Osteoblast (primary cell): ENCODE measurements around the gene GARIN3. TPM values are rescaled to one million over a fixed set of nuclear protein-coding genes. Genes with fewer than 3 reads are reported as not detected.
"Not testable (repeated sequence)": the region's sequence is repeated elsewhere in the genome, so short reads cannot be mapped to it uniquely, and the experiment has no call there.

Source experiments
- DNase-seq: peaks from one replicate; pipeline ENCODE4 v3.0.0; 2011; ENCODE audit warnings: low spot score, mixed read lengths; ENCODE audit not compliant: insufficient read length; ENCODE audit errors: missing footprints
- H2AFZ ChIP-seq: 2 replicates; pipeline ENCODE4 v1.6.0; 2011; ENCODE audit warnings: mild to moderate bottlenecking, low read length
- H3K27ac ChIP-seq: 2 replicates; pipeline ENCODE4 v1.5.1; 2011; ENCODE audit warnings: mild to moderate bottlenecking, low read depth, low read length, moderate library complexity
- H3K27me3 ChIP-seq: 2 replicates; pipeline ENCODE4 v1.6.0; 2012; ENCODE audit warnings: mild to moderate bottlenecking, control low read depth, inconsistent platforms, low read length, moderate library complexity; ENCODE audit not compliant: insufficient read depth
- H3K36me3 ChIP-seq: 2 replicates; pipeline ENCODE4 v1.5.1; 2011; ENCODE audit warnings: mild to moderate bottlenecking, low read length, control low read depth, moderate library complexity; ENCODE audit not compliant: insufficient read depth
- H3K4me1 ChIP-seq: 2 replicates; pipeline ENCODE4 v1.5.1; 2011; ENCODE audit warnings: mild to moderate bottlenecking, low read length, control low read depth, moderate library complexity; ENCODE audit not compliant: insufficient read depth
- H3K4me2 ChIP-seq: 2 replicates; pipeline ENCODE4 v1.6.0; 2011; ENCODE audit warnings: mild to moderate bottlenecking, low read length; ENCODE audit not compliant: insufficient read depth
- H3K4me3 ChIP-seq: fragments of 200-600 bp; sonication (generic); 3 replicates; pipeline ENCODE4 v1.5.1; 2012; ENCODE audit warnings: mild to moderate bottlenecking, low read length, inconsistent platforms; ENCODE audit not compliant: insufficient read depth
- H3K79me2 ChIP-seq: 2 replicates; pipeline ENCODE4 v1.6.0; 2012; ENCODE audit warnings: mild to moderate bottlenecking, low read length, control low read depth, inconsistent platforms; ENCODE audit not compliant: insufficient read depth
- H3K9me3 ChIP-seq: 2 replicates; pipeline ENCODE4 v1.5.1; 2011; ENCODE audit warnings: low read depth, low read length, control low read depth
- H4K20me1 ChIP-seq: 2 replicates; pipeline ENCODE4 v1.6.0; 2012; ENCODE audit warnings: mild to moderate bottlenecking, low read length, control low read depth; ENCODE audit not compliant: insufficient read depth
- CTCF ChIP-seq: IDR thresholded peaks from 2 replicates; pipeline ENCODE4 v1.5.1; 2011; ENCODE audit warnings: mild to moderate bottlenecking, low read depth, low read length, moderate library complexity; ENCODE audit errors: extremely low read depth
- total RNA-seq: library from RNA; depleted of rRNA; stranded (reverse); fragments of >200 nt; gene quantifications from 2 replicates; pipeline ENCODE4 v1.2.3, GENCODE V29; 2012

The GARIN3 gene
- total RNA-seq, 1 donor = not detected

GRCh38 chr5:157189223-157189622 is 23.2 kb upstream of the GARIN3 start:
- peaks cover 1% of the 10 kb centered on the region for H3K27me3 ChIP-seq
- DNase-seq = no peak
- H3K9me3 ChIP-seq = no peaks in the 10 kb centered on the region
- H2AFZ ChIP-seq = no peak overlapping the region
- H3K79me2 ChIP-seq = no peaks in the 10 kb centered on the region
- H3K27ac ChIP-seq = no peak overlapping the region
- H3K36me3 ChIP-seq = no peaks in the 10 kb centered on the region
- H3K4me3 ChIP-seq = no peak overlapping the region
- H3K4me1 ChIP-seq = no peaks in the 10 kb centered on the region
- no peak overlapping the region for H3K4me2 ChIP-seq
- H4K20me1 ChIP-seq = no peaks in the 10 kb centered on the region
- TF ChIP-seq CTCF = no peak

- no peak for TF ChIP-seq CTCF
- H2AFZ ChIP-seq = no peak overlapping the region
- H3K27me3 ChIP-seq = no peaks in the 10 kb centered on the region
- no peak overlapping the region for H3K27ac ChIP-seq
- no peaks in the 10 kb centered on the region for H3K9me3 ChIP-seq
- no peak overlapping the region for H3K4me3 ChIP-seq
- H3K4me2 ChIP-seq = no peak overlapping the region
- no peaks in the 10 kb centered on the region for H3K79me2 ChIP-seq
- H4K20me1 ChIP-seq = no peaks in the 10 kb centered on the region
- no peaks in the 10 kb centered on the region for H3K36me3 ChIP-seq
- H3K4me1 ChIP-seq = no peaks in the 10 kb centered on the region
- DNase-seq = no peak
Observed at GRCh38 chr5:157188270-157188669, 22.2 kb upstream of the GARIN3 start.

- H4K20me1 ChIP-seq = no peaks in the 10 kb centered on the region
- no peak for DNase-seq
- no peak for TF ChIP-seq CTCF
- no peaks in the 10 kb centered on the region for H3K9me3 ChIP-seq
- H3K36me3 ChIP-seq = no peaks in the 10 kb centered on the region
- H3K79me2 ChIP-seq = no peaks in the 10 kb centered on the region
- H3K4me3 ChIP-seq = no peak overlapping the region
- no peaks in the 10 kb centered on the region for H3K4me1 ChIP-seq
- H3K27me3 ChIP-seq = no peaks in the 10 kb centered on the region
- H3K27ac ChIP-seq = no peak overlapping the region
- H2AFZ ChIP-seq = no peak overlapping the region
- no peak overlapping the region for H3K4me2 ChIP-seq
Observed at GRCh38 chr5:157187046-157187754, 21.1 kb upstream of the GARIN3 start.

- Histone ChIP-seq H3K27ac (no peak overlapping the region), H3K27me3 (no peaks in the 10 kb centered on the region)
Observed at GRCh38 chr5:157186309-157187045, 20.4 kb upstream of the GARIN3 start.

GRCh38 chr5:157185122-157185521 is 19.1 kb upstream of the GARIN3 start:
- H3K36me3 ChIP-seq, H3K4me2 ChIP-seq, H3K27me3 ChIP-seq, DNase-seq, H3K79me2 ChIP-seq, H4K20me1 ChIP-seq, H2AFZ ChIP-seq, H3K4me1 ChIP-seq, H3K4me3 ChIP-seq, H3K9me3 ChIP-seq, H3K27ac ChIP-seq: not testable (repeated sequence)

More at GRCh38 chr5:157186309-157187045, 20.4 kb upstream of the GARIN3 start:
- Histone ChIP-seq H2AFZ (no peak overlapping the region), H4K20me1 (no peaks in the 10 kb centered on the region), H3K36me3 (no peaks in the 10 kb centered on the region), H3K4me3 (no peak overlapping the region), H3K79me2 (no peaks in the 10 kb centered on the region), H3K4me2 (no peak overlapping the region), H3K4me1 (no peaks in the 10 kb centered on the region), H3K9me3 (no peaks in the 10 kb centered on the region)
- DNase-seq = peak; percentile 10
- no peak for TF ChIP-seq CTCF
